Measurements from ENCODE around the gene MRPS27.

Gene MRPS27

DNA sequence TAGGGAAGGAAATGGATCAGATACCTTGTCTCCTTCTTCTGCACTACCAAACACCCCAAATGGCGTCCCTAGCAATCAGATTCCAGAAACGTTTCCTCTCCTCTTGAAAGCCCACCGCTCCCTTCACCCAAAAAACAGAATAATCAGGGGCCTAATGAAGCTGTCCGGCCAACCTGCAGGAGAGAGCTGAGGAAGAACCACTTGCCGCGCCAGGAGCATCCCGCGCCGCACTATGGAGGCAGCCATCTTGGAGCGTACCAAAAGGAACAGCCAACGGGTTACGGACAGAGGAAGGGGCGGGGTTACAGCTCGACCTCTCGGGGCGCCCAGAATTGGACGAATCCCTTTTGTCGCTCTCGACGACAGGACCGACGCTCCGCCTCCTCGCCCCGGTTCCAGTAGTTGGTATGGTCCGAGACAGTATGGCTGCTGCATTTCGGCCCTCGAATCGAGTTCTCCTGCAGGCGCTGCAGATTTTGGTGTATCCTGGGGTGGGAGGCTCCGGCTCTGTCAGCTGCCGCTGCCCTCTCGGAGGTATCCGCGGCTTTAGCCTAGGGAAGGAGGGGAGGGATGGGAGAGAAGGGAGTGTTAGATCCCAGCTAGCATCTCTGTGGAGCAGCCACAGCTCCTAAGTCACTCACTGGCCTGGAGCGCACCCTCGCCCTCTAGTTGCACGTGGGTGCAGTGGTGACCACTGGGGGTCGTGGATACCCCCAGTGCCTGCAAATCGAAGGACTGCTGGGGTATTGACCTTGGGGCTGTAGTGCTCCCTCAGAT is at the start of gene MRPS27, which contains the start of gene PTCD2:
TSS of gene MRPS27 (minus strand) at position 265 of the 777 bp plus-strand sequence. CDS start at position 246, 19 bp downstream.
TSS of gene PTCD2 (plus strand) at position 398 of the 777 bp plus-strand sequence. CDS start at position 408, 10 bp downstream.
- peak; percentile 97 for DNase-seq

DNA sequence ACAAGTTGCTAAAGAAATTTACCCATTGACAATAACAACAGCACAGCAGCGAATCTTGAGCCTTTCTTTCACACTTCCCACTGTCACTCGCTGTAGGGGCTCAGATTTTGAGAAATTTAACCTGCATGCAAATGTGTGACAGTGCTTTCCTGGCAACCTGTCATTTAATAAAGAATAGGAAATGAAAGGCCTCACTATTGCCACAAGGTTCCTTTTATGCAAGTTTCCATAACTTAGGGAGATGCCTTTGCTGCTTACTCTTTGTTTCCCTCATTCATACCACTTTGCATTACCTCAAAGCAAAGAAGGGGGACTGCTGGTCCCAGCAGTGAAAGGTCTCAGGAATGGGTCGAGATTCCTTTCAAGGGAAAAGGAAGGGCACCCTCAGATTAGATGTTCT is 49.7 kb upstream of the MRPS27 start:
- no peak for DNase-seq

DNA sequence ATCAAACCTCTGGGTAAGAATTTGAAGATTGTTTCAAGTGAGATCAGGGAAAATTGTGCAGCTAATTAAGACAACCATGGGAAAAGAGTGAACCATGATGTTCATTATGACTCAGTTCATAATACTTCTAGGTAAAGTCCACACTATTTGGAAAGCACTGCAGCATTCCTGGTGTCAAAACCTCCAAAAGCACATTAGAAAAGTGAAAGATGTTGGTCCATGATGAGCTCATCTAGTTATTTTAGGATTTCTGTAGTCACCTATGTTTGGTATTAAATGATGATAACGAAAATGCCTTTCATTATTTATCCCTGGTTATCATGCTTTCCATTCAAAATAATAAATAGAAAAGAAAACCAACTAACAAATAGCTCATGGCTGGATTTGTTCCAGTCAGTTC is 49.3 kb upstream of the MRPS27 start:
- DNase-seq: no peak

DNA sequence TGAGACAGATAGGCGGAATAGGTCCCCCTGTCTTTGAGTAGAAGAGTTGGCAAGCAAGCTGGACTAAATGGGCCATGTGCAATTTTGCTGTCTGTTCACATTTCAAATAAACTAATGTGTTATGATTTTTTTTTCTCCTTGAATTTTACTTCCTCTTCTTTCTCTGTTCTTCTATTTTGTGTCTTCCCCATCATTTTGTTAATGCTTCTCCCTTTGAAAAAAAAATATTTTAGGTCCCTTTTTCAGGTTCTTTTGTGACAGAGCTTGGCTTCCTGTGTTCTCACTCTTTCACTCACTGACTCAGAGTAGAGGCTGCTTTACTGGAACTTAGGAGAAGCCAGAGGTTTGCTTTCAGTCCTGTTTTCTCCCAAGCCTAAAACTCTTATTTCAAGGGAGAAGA is 48.2 kb upstream of the MRPS27 start:
- DNase-seq: no peak

DNA sequence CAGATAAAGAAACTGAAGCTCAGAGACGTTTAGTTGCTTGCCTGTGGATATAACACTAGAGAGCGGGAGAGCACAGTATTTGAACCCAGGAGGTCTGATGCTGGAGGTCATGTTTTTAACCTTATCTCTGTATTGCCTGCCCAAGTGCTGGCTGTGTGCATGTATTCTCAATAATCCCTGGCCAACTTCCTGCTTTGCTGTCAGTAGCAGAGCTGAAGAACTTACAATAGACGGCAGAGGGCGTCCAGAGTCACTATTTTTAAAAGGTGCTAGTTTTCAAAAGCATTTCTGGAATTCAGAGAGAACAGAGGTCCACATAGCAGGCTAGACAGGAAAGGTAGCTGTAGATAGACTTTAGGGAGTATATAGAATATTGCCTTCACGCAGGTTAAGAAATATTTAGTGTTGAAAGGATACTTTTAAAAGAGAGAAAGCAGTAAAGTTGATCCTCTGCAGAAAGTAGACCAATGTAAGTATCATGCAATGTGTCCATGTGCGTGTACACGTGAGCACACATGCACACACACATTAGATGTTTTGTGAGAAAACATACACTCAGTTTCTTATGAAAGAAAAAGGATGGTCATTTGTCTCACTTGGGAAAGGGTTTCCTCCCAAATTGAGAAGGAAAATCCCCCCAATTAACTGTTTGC is 46.4 kb upstream of the MRPS27 start:
- DNase-seq: peak; percentile 33

DNA sequence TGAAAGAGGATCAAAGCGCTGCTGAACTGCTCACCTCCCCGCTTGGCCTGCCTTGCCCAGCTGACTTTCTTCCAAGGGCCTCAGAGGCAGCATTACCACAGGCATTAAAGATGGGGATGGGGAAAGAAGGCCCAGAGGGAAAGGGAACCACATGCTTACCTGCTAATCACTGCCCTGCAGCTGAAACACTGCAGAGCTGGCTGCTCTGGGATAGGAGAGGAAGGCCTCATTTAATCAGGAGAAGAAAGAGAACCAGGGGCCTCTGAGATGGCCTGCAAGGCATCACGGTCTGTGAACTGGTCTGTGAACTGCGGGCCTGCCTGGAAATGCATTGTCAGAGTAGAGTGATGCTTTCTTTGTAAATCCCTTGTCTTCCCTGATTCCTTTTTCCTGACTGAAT is 44.9 kb upstream of the MRPS27 start:
- DNase-seq: no peak

DNA sequence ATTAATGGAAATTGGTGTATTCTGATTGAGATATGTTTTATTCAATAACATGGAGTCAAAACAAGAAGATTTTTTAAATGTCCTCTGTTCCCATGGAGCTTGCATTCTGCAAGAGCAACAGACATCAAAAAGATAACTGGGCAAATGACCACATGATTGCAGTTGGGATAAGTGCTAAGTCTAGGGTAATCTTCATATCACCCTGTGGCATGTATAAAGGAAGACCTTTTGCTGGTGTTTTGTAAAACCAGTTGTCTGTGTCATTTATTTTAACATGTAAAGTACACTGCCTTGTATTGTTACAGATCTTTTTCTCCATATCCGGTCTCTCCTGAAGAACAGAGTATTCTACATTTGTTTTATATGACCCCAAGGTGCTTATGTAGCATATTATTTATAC is 44.1 kb upstream of the MRPS27 start:
- DNase-seq: no peak

DNA sequence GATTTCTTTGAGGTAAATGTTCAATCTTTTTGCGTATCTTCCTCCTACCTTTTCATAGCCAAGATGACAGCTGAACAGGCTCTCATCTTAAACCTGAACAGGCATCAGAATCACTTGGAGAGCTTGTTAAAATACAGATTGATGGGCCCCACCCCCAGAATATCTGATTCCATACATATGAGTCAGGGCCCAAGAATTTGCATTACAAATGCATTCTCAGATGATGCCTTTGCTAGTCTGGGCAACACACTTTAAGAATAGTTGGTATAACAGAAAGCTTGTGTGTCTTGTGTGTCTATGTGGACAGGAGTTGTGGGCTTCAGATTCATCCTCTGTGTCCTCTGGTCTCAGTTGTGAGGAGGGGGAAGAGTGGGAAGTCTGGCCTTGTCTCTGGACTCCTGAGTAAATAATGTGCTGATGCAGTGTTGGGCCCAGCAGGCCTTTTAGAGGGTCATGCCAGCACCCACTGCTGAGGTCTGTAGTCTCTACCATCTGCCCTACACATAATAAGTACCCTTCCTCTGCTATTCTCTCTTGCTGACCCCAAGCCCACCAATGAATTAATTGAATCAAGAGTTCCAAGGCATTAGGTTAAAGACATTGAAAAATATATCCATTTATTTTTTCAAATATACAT is 43.2 kb upstream of the MRPS27 start:
- DNase-seq: no peak

DNA sequence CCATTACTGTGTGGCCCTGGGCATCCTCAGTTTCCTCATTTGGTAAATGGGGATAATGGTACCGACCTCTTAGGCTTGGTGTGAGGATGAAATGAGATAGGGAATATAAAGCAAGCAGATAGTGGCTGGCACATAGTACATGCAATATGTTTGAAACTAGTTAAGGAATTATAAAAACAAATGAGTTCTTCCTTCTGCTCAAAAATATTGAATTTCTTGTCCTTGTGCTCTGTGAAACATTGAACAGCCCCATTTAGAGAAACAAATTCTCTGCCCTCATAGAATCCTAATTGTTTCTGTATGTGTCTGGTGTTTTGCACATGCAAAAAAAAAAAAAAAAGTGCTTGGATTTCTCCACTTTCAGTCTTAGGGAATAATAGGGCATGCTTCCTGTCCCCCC is 39.8 kb upstream of the MRPS27 start:
- no peak for DNase-seq

DNA sequence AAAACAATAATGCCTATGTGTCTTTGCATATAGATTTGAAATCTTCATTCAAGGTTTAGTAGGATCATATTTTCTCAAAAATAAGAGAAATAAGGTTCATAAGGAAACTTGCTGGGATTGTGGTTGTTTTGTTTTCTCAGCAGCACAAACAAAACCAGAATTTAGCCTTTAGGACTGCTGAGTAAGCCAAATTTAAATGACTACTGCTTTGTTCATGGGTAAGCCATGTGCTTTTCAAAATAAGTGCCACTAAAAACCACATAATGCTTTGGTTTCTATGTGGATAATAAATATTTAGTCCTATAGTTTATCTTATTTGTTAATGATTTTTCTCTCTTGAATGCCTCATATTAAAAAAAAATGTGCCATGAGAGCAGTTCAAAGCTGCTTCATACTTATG is 38.9 kb upstream of the MRPS27 start:
- DNase-seq: no peak

DNA sequence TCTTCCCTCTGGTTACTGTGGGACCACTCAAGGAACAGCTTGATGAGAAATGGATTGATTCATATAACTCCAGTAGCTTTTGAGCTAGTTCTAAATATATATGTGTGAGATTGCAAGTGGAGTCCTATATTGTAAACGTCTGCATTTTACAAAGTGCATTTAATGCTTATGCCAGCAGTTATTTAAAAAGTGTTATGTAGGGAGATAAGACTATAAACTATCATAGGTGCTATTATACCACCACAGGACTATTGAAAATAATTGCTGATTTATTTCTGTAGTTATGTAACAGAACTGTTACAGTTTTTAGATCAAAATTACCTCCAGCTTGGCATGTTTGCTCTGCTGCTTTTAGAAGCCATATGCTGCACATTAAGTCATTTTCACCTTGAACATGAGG is 36.3 kb upstream of the MRPS27 start:
- DNase-seq: no peak

DNA sequence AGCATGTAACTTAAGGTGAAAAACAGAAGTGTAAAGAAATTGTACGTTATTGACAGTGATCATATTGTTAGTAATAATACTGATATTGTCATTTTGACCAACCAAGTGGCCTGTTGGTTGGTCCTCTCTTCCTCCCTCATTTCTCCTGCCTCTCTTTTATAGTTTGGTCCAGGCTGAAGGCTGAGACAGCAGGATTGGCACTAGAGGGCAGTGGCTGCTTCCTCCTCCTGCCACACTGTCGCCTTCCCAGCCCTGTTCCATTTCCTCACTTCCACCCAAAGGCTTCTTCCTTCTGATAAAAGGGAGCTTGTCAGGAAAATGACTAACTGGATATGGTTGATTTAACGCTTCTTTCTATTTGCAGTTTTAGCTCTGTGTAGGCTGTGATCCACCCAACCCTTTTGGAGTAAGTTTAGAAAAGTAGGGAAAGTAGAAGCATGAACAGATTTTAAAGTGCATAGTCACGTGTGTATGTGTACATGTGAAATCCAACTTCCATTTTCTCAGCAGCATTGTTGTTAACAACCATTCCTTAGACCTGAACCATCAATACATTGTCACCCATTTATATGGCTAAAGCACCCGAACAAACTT is 35.8 kb upstream of the MRPS27 start:
- no peak for DNase-seq

DNA sequence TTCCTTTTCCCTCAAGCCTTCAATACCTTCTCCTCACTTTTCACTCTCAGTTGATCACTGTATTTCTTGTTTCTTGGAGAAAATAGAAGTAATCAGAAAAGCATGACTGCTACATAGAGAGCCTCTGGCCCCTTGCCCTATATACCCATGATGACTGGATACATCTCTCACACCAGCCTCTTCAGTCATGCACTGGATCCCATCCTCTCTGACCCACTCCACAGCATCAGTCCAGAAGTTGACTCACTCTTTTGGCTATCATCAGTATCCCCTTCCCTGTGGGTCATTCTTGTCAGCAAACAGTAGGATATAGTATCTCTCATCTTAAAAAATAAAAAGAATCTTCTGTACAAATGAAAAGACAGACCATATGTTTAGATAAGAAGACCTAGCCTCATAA is 33.0 kb upstream of the MRPS27 start:
- no peak for DNase-seq

DNA sequence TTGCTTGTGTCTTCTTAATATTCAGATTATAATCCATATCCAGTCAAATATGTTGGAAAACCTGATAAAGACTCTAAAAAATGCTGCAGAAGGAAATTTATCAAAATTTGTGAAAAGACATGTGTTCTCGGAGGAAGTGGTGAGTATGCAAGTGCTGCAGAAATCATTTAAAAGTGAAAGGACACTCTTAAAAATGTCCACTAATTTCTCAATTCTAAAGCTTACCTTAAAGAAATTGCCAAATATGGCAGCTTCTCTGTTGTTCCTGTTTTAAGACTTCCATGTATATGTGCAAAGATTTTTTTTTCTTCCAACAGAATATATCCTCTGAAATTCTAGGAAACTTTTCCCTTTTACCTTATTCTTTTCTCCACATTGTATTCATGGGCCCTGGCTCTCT is 32.6 kb upstream of the MRPS27 start:
- no peak for DNase-seq

DNA sequence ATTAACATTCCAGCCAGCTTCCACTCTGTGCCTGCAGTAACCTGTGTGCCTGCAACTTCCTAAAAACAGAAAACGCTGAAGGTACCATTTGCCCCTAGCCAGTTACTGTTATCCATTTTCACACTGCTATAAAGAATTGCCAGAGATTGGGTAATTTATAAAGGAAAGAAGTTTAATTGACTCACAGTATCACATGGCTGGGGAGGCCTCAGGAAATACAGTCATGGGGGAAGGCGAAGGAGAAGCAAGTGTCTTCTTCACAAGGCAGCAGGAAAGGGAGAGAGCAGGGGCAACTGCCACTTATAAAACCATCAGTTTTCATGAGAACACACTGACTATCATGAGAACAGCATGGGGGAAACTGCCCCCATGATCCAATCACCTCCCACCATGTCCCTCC is 31.3 kb upstream of the MRPS27 start:
- DNase-seq: no peak

DNA sequence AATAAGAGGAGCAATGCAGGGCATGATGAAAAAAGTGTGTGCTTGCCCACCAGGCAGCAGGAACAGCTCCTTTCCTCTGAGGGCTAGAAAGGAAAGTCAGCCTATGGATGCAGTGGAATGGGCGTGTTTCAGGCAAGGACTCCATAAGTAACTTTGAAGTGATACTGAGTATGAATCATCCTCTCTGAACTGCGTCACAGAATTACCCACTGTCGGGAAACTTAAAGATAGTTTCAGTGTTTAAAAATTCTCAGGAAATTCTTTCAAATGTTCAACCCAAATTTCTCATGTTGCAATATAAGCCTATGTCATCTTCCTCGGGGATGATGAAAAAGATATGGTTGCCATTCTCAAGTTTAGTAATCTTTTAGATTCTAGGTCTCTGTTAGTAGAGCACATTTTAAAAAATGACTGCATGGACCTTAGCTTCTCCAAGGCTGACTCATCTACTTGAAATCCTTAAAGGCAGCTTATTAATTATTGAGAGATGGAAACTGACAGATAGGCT is 27.8 kb upstream of the MRPS27 start:
- DNase-seq: no peak

DNA sequence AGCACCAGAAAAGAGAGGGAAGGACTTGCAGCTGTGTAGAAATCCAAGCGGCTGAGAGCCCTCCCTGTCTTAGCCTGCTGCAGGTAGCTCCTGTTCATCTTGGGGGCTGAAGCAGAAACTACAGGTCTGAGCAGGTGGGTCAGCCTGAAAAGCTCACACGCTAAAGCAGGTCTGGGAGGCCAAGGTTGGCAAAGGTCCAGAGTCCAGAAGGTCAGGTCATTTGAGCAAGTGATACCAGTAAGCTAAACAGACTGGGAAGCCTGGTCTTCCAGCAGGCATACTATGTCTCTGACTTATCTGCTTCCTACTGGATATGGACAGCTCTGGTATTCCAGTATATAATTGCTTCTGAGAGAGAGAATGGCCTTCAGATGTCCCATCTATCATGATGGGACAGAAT is 26.4 kb upstream of the MRPS27 start:
- DNase-seq: no peak

DNA sequence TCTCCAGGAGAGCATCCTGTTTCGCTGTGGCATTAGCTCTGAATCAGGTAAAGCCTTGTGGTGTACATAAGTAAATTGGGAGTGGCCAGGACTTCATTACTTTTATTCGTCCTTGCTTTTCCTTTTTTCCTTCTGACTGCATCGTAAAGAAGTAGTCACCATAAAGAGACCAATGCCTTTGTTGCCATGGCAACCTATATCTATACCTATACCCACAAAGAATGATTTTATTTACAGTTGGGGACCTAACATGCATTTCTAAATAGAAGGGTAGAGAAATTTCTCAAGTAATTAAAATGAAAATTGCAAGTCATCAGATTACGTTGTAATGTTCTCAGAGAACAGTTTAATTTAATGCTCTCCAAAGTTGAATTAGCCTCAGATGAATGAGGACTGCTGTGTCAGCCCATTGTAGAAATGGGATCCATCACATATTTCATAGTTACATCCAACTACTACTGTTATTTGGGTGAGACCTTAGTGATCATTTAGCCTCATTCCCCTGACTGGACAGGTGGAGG is 18.7 kb upstream of the MRPS27 start:
- DNase-seq: no peak

DNA sequence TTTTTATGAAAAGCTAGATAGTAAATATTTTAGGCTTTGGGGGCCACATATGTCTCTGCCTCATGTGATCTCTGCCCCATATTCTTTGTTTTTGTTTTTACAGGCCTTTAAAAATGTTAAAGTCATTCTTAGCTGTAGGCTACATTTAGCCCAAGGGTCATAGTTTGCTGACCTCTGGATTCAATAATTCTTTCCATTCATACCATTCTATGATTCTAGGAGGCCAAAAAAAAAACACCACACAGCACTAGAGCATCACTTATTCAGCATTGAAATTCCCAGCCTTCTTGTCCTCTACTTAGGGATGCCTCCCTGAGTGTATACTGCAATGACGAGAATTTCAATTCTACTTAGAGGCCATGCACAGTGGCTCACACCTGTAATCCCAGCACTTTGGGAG is 17.1 kb upstream of the MRPS27 start:
- DNase-seq: no peak

DNA sequence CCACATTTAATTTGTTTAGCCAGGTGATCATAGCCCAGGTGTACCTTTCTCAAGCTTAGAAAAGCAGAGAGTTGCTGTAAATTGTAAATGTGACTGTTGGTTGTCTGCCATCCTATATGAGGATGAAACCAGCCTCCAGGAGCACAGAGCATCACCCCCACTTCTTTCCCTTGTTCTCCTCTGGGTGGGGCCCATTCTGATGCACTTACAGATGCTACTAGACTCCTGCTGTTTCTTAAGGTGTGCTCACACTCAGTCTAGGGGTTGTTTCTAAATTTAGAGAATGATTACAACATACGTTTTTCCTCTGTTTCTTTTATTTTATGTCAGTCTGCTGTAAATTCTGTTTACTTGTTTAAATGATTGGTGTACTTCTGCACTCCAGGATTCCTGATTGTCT is 10.7 kb upstream of the MRPS27 start:
- DNase-seq: no peak

DNA sequence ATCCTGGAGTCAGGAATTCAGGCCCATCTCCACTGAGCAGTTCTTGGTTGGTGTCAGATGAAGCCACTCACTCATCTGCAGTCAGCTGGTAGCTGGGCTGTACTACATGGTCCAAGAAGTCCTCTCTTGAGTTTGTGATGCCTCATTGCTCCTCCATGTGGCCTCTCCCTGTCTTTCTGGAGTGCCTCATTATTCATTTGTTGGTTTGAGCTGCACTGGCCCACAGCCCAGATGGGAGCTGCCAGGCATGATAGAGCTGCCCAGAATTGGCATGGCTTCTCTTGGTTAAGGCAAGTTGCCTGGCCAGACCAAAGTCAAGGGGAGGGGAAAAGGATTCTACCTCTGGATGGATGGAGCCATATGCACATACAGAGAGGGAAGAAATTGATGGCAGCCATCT is 8.1 kb upstream of the MRPS27 start:
- DNase-seq: no peak

DNA sequence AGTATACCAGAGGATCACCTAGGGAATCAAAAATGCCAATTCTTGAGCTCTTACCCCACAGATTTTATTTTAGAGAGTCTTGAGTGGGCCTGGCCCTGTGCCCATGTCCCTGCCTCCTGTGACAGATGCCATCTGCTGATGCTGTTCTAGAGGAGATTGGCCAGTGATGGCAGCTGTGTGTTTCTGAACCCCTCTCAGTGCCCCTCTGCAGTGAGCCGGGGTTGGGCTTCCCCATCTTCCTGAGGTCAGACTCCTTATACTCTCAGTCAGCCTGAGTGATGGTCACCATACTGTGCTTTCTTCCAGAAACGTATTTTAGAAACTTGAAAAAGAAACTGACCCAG is 6.2 kb upstream of the MRPS27 start:
- no peak for DNase-seq

DNA sequence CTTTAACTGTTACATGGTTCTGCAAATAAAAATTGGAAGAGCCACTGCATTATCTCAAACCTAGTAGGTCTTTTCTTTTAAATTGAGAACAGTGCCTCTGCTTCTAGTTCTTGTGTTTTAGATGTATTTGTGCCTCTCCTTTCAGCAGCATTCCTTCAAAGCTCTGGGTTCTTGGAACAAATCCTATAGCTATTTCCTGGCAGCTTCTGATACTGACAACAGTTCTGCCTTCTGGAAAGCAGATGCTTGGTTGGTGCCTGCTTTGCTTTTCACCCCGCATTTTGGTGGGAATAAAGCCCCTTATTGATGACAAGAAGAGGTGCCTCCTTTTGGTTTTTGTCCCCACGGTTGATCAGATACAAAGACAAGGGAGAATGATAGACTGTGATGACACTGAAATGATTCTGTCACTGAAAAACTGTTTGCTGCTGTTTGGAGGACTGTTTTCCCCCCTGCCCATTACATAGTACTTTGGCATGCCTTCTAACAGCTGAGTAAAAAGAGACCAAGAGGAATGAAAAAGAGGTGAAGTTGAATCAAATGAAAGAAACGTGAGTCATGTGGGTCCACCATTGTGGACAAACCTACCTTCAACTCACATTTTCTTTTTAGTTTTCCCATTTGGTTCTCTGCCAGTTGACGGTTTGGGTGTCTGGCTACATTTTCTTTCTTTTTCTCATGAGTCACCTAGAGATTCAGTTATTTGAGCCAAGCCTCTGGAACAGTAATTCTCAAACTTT is 5.7 kb upstream of the MRPS27 start:
- no peak for DNase-seq
